SW 1271 (cell line): ENCODE results near the gene LMBRD1.

Experiments used
- DNase-seq, 2 experiments: peaks; one replicate each; lab custom pipeline; 2025; lab: John Stamatoyannopoulos, UW

LMBRD1 gene

DNA sequence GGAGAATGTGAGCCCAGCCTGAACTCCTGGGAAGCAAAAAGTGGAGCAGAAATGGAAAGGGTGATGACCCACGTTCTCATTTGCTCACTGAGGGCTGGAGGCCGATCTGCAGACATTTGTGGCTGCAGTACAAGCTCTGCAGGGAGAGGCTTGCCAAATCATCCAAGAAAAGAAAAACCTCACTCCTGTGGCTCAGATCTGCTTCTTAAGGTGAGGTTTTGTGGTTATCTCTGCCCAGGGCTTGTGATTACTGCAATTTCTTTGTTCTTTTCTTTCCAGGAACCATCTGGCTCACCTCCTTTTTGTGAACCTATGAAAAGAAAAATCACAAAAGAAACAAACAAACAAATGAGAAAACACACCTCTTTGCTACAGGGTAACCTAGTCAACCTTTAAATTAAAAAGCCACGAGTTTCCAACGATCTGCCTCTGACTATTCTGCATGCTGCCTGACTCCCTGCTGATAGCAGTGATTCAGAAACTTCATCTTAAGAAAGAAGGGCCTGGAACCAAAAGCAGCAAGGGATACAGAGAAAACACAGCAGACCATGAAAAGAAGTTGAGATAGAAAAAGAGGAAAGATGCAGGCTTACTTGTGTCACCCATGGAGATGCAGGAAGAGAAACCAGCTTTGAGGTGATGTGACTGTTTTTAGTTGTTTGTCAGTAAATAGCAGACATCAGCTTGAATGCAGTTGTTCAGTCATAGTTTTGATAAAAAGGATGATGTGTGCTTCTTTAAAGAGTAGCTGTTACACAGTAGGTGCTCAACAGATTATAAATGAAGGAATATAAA, 165.1 kb downstream of the LMBRD1 start:
- DNase-seq: no peak

DNA sequence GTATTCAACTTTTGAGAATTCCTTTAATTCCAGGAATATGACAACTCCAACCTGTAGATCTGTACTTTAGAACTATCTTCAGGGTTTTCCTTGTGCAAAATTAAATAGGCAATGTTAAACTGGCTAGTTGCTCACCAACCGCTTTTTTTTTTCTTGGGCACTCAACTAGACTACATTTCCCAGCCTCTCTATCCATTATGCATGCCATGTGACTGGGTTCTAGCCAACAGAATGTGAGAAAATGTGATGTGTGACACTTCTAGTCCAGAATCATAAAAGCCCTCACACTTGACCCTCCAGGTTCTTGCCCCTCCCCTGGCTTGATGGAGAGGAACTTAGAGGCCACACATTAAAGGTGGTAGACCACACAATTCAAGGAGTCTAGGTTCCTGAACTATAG, 166.0 kb downstream of the LMBRD1 start:
- no peak for DNase-seq

DNA sequence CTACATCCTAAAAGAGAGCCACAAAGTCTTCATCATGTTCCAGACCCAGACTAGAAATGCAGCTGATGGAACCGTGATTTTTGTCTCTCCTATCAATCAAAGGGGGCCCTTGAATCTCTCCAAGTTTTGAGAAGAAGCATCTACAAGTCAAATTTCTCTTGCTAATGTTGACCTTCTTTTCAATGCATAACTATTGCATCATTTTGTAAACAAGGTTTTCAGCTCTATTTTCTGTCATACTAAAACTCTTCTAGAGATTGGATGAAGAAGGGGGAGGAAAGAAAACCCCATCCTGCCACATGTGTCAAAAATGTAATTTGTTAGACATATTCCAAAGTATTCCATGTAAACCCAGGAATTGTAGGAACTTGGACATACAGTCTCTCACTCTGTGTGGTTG, 169.2 kb downstream of the LMBRD1 start:
- DNase-seq: no peak

DNA sequence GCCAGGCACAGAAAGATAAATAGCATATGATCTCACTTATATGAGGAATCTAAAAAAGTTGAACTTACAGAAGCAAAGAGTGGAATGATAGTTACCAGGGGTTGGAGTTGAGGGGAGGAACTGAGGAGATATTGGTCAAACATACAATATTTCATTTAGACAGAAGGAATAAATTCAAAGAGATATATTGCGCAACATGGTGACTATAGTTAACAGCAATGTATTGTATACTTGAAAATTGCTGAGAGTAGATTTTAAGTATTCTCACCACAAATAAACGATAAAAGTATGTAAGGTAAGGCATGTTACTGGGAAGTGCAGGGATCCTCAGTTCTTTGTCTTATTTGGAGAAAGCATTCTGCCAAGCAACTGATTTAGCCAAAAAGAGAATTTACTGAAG, 171.9 kb downstream of the LMBRD1 start:
- no peak for DNase-seq
